K562 (cell line): Measurements from ENCODE around the gene SKP2. TPM values are rescaled to one million over a fixed set of nuclear protein-coding genes. Genes with fewer than 3 reads are reported as not detected.
"Not testable (repeated sequence)": the region's sequence is repeated elsewhere in the genome, so short reads cannot be mapped to it uniquely, and the experiment has no call there.

ENCODE experiments used
- ATAC-seq: fragments of 200-7000 bp; cut with Tn5 transposase; 3 replicates; pipeline ENCODE4 v1.9.1; 2020; ENCODE audit warnings: moderate library complexity
- BruUV-seq: library from RNA; stranded (reverse); fragments of 400-500 nt; replicated peaks from 2 replicates; lab custom pipeline; 2021; lab: Mats Ljungman, UMichigan
- CTCF ChIA-PET: fragments of 300-600 bp; formaldehyde crosslinking; extraction: SDS; loops from one replicate; lab custom pipeline; 2021; ENCODE audit warnings: low intra/inter-chr PET ratio; lab: Yijun Ruan, JAX
- POLR2A ChIA-PET: fragments of 300-600, 350-650 bp; sonication (Branson Sonifier 250); formaldehyde crosslinking; extraction: SDS; loops from one replicate; lab custom pipeline; 2021; ENCODE audit warnings: antibody characterized with exemption, inconsistent platforms; lab: Yijun Ruan, JAX
- DNase-seq, 4 experiments: peaks; one replicate each; pipeline versions ENCODE4 v3.0.0 to v3.0.0-alpha.2; 2011 to 2018; ENCODE audit warnings: low spot score in 3 of 4, mixed read lengths in 3 of 4; ENCODE audit errors: extremely low read depth in 1 of 4
- FAIRE-seq: peaks from 2 replicates; lab custom pipeline; 2011; peaks lifted over from hg19 to GRCh38; lab: Jason Lieb, UNC
- H2AFZ ChIP-seq: 2 replicates; pipeline ENCODE4 v1.6.0; 2011; ENCODE audit warnings: low read depth, low read length, control low read depth, inconsistent platforms
- H3K27ac ChIP-seq: fragments of 200-600 bp; 3 replicates; pipeline ENCODE4 v1.8.0; 2011; ENCODE audit warnings: low read depth, mild to moderate bottlenecking, control low read depth, inconsistent platforms, low read length, moderate library complexity, mixed read lengths; ENCODE audit errors: extremely low read depth
- H3K27me3 ChIP-seq, 2 experiments: fragments of 300-600 bp in 1 of 2; 2 replicates in 1 of 2; 3 replicates in 1 of 2; pipeline versions ENCODE4 v1.6.0 to v1.8.0; 2011; ENCODE audit warnings: inconsistent platforms in 2 of 2, low read length in 2 of 2, mild to moderate bottlenecking in 1 of 2, mixed read lengths in 1 of 2, moderate library complexity in 1 of 2; ENCODE audit not compliant: control insufficient read depth in 2 of 2, insufficient read depth in 2 of 2
- H3K36me3 ChIP-seq: fragments of 300-600 bp; 3 replicates; pipeline ENCODE4 v1.8.0; 2011; ENCODE audit warnings: mild to moderate bottlenecking, low read length, inconsistent platforms; ENCODE audit not compliant: control insufficient read depth, insufficient read depth
- H3K4me1 ChIP-seq, 2 experiments: fragments of 200-600 bp in 1 of 2; replicated peaks in 1 of 2; 2 replicates in 1 of 2; 3 replicates in 1 of 2; pipeline versions ENCODE4 v1.5.1 to v1.8.0; 2011; ENCODE audit warnings: inconsistent platforms in 2 of 2, low read length in 2 of 2, mild to moderate bottlenecking in 1 of 2, mixed read lengths in 1 of 2, moderate library complexity in 1 of 2; ENCODE audit not compliant: control insufficient read depth in 2 of 2, insufficient read depth in 2 of 2
- H3K4me2 ChIP-seq: 2 replicates; pipeline ENCODE4 v1.6.1; 2011; ENCODE audit warnings: low read length, control low read depth, inconsistent platforms, mixed read lengths; ENCODE audit not compliant: insufficient read depth
- H3K4me3 ChIP-seq: fragments of 200-600 bp; sonication (generic), shearing (Covaris generic); 2 replicates; pipeline ENCODE4 v1.5.1; 2016; ENCODE audit warnings: control low read depth, inconsistent platforms
- H3K79me2 ChIP-seq: fragments of 200-600 bp; 3 replicates; pipeline ENCODE4 v1.8.0; 2011; ENCODE audit warnings: low read length, inconsistent platforms; ENCODE audit not compliant: control insufficient read depth, insufficient read depth
- H3K9ac ChIP-seq, 2 experiments: 2 replicates each; pipeline versions ENCODE4 v1.6.0 to v1.6.1; 2011; ENCODE audit warnings: low read depth in 2 of 2, low read length in 2 of 2, control low read depth in 1 of 2, inconsistent platforms in 1 of 2, mild to moderate bottlenecking in 1 of 2, mixed read lengths in 1 of 2; ENCODE audit not compliant: insufficient read depth in 1 of 2
- H3K9me1 ChIP-seq: one replicate; pipeline ENCODE4 v1.6.0; 2011; ENCODE audit warnings: inconsistent platforms, mild to moderate bottlenecking, low read length, moderate library complexity; ENCODE audit not compliant: control insufficient read depth, insufficient read depth
- H3K9me3 ChIP-seq: replicated peaks from 2 replicates; pipeline ENCODE4 v1.5.1; 2011; ENCODE audit warnings: low read depth, low read length, inconsistent platforms; ENCODE audit not compliant: control insufficient read depth, insufficient read depth
- H4K20me1 ChIP-seq: replicated peaks from 2 replicates; pipeline ENCODE4 v1.6.1; 2011; ENCODE audit warnings: low read length, inconsistent platforms, mixed read lengths; ENCODE audit not compliant: control insufficient read depth, insufficient read depth
- BCOR ChIP-seq: fragments of 450-650 bp; IDR thresholded peaks from 2 replicates; pipeline ENCODE4 v1.6.1; 2016
- WGBS: fragments of 100-300 bp; shearing (Covaris generic); methylation state at CpG from one replicate; pipeline ENCODE4 v1.1.6; 2016; ENCODE audit warnings: low coverage, mixed read lengths; ENCODE audit not compliant: insufficient coverage; ENCODE audit errors: missing lambda C conversion rate; 5-methylcytosine and 5-hydroxymethylcytosine counted together
- in situ Hi-C: fragments of 300-500 bp; cut with MboI; formaldehyde crosslinking; loops from 4 replicates; pipeline ENCODE4 v1.15.0; 2018; ENCODE audit warnings: inconsistent platforms, mixed read lengths
- intact Hi-C: fragments of 100-400 bp; cut with micrococcal nuclease; formaldehyde crosslinking; loops from 2 replicates; pipeline ENCODE4 v1.14.2; 2022
- polyA plus RNA-seq, 8 experiments: library from polyadenylated mRNA; depleted of rRNA in 4 of 8; stranded (reverse) in 5 of 8; unstranded in 3 of 8; fragments of >200 nt; fragmentation: Nextera tagmentation in 2 of 8; fragmentation: Illumina TruSeq in 1 of 8; extraction: Ambion mirVana in 2 of 8; extraction: Trizol in 1 of 8; gene quantifications; 2 replicates each; pipeline versions ENCODE4 v1.2.1 to v1.2.3, GENCODE V29; 2011 to 2014; ENCODE audit warnings: inconsistent platforms in 1 of 8, missing spikeins in 1 of 8
- total RNA-seq, 7 experiments: library from RNA; depleted of rRNA in 6 of 7; stranded (reverse); fragments of >200 nt in 6 of 7; fragmentation: Illumina TruSeq in 2 of 7; extraction: Trizol in 2 of 7; gene quantifications; 2 replicates each; pipeline versions ENCODE4 v1.2.1 to v1.2.3, GENCODE V29; 2011 to 2021; ENCODE audit warnings: low replicate concordance in 1 of 7

SKP2 gene
- total and polyA plus RNA-seq, 9 of the 15 experiments (the other 6 are each of a cell fraction or from before 2014, with no cell fraction given) = 30.0 to 97.5 (median 80.8) TPM

DNA sequence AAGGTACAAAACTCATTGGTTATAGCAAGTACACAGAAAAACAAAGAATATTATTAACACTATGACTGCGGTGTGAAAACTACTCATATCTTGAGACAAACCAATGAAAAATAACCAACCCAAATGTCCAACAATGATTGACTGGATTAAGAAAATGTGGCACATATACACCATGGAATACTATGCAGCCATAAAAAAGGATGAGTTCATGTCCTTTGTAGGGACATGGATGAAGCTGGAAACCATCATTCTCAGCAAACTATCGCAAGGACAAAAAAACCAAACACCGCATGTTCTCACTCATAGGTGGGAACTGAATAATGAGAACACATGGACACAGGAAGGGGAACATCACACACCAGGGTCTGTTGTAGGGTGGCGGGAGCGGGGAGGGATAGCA, 22.2 kb upstream of the SKP2 start:
- H4K20me1 ChIP-seq, H3K9ac ChIP-seq, CTCF ChIA-PET, H3K79me2 ChIP-seq, ATAC-seq, H3K4me3 ChIP-seq, H3K27ac ChIP-seq, in situ Hi-C loops, H3K27me3 ChIP-seq, intact Hi-C loops, H3K4me2 ChIP-seq, H3K9me1 ChIP-seq, H2AFZ ChIP-seq, BruUV-seq, H3K36me3 ChIP-seq, H3K4me1 ChIP-seq, DNase-seq, H3K9me3 ChIP-seq, FAIRE-seq: not testable (repeated sequence)
- POLR2A ChIA-PET = interaction anchor here (1.2 kb wide), 1 partner anchor 9 kb away, joined by 5 read pairs; no protein-coding TSS in a partner anchor
- 100% methylated on average over 3 of the region's 5 CpGs for WGBS
- peak; percentile 59 for TF ChIP-seq BCOR

DNA sequence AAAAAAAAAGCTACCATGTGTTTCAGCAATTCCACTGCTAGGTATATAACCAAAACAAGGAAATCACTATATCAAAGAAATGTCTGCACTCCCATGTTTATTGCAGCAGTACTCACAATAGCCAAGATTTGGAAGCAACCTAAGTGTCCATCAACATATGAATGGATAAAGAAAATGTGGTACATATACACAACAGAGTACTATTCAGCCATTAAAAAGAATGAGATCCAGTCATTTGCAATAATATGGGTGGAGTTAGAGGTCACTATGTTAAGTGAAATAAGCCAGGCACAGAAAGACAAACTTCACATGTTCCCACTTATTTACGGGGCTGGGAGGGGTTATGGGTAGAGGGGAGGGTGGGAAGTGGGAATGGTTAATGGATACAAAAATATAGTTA, 18.9 kb upstream of the SKP2 start:
- H3K79me2 ChIP-seq, DNase-seq, H3K9me3 ChIP-seq, H3K4me3 ChIP-seq, H3K9ac ChIP-seq, H3K4me1 ChIP-seq, H3K36me3 ChIP-seq, FAIRE-seq, H2AFZ ChIP-seq, H3K4me2 ChIP-seq, H3K9me1 ChIP-seq, BruUV-seq, H4K20me1 ChIP-seq, H3K27me3 ChIP-seq, intact Hi-C loops, CTCF ChIA-PET, in situ Hi-C loops, POLR2A ChIA-PET, H3K27ac ChIP-seq, ATAC-seq: not testable (repeated sequence)
- WGBS = 88% methylated on average over 1 of the region's 1 CpG
